Nephron (organoid): ENCODE measurements around the gene TCF12.
A peak's percentile ranks its signal among the peaks of the same experiment; 100 is the strongest.

ENCODE experiments used
- H3K27ac Mint-ChIP-seq, 3 experiments: 2 replicates each; pipeline ENCODE4 v1.8.0; 2020; ENCODE audit warnings: mixed read lengths in 3 of 3, mild to moderate bottlenecking in 2 of 3, moderate library complexity in 1 of 3
- H3K27me3 Mint-ChIP-seq: 2 replicates; pipeline ENCODE4 v1.8.0; 2021; ENCODE audit warnings: low read depth, mild to moderate bottlenecking, moderate library complexity, mixed read lengths
- H3K36me3 Mint-ChIP-seq: 2 replicates; pipeline ENCODE4 v1.8.0; 2020; ENCODE audit warnings: low read depth, mixed read lengths
- H3K4me1 Mint-ChIP-seq: 2 replicates; pipeline ENCODE4 v1.8.0; 2020; ENCODE audit warnings: mixed read lengths
- H3K4me3 Mint-ChIP-seq, 3 experiments: 2 replicates each; pipeline ENCODE4 v1.8.0; 2020; ENCODE audit warnings: mild to moderate bottlenecking in 3 of 3, mixed read lengths in 3 of 3, moderate library complexity in 2 of 3
- H3K9me3 Mint-ChIP-seq: 2 replicates; pipeline ENCODE4 v1.8.0; 2020; ENCODE audit warnings: mixed read lengths
- CTCF ChIP-seq, 3 experiments: fragments of 200-600 bp; sonication (generic); IDR thresholded peaks; one replicate each; pipeline ENCODE4 v1.5.0; 2021; ENCODE audit warnings: antibody characterized with exemption in 3 of 3; ENCODE audit not compliant: unreplicated experiment in 3 of 3

TCF12 gene

GRCh38 chr15:57205027-57205855, 286.8 kb downstream of the TCF12 start:
- peaks cover 16% of the 10 kb centered on the region for H3K4me1 Mint-ChIP-seq
- H3K27me3 Mint-ChIP-seq, result no peaks in the 10 kb centered on the region
- H3K4me3 Mint-ChIP-seq, result no peak overlapping the region
- TF ChIP-seq CTCF (IDR thresholded peaks at IDR 0.05; ENCODE audit: unreplicated experiment in 3 of 3), result no peak
- H3K27ac Mint-ChIP-seq, result peak overlapping the region in 2 of 3 experiments; percentile 6 to 7
- peaks cover 24% of the 10 kb centered on the region for H3K36me3 Mint-ChIP-seq
- no peaks in the 10 kb centered on the region for H3K9me3 Mint-ChIP-seq

DNA sequence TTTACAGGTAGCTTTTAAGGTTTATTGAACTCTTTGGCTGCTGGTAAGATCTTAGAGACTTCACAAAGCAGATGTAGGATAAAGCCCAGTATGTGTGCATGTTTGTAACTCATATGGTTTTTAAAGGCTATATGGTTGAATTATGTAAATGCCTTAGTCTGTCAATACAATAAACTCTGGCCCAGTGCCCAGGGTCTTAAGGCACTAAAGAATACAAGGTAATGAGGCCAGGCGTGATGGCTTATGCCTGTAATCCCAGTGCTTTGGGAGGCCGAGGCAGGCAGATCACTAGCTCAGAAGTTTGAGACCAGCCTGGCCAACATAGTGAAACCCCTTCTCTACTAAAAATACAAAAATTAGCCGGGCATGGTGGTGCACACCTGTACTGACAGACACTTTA, 287.6 kb downstream of the TCF12 start:
- H3K36me3 Mint-ChIP-seq, result peaks cover 24% of the 10 kb centered on the region

GRCh38 chr15:57213862-57214261, 295.4 kb downstream of the TCF12 start:
- Mint-ChIP-seq H3K36me3 (peaks cover 4% of the 10 kb centered on the region), H3K4me3 (peak overlapping the region; percentile 12 to 32 (median 16)), H3K27me3 (no peaks in the 10 kb centered on the region), H3K9me3 (no peaks in the 10 kb centered on the region), H3K27ac (peak overlapping the region; percentile 64 to 77 (median 70)), H3K4me1 (peaks cover 53% of the 10 kb centered on the region)
- peak; percentile 58 to 65 (median 60) for TF ChIP-seq CTCF (IDR thresholded peaks at IDR 0.05; ENCODE audit: unreplicated experiment in 3 of 3)

More for the DNA sequence above, 287.6 kb downstream of the TCF12 start:
- peaks cover 15% of the 10 kb centered on the region for H3K4me1 Mint-ChIP-seq
- TF ChIP-seq CTCF (IDR thresholded peaks at IDR 0.05; ENCODE audit: unreplicated experiment in 3 of 3), result no peak
- H3K9me3 Mint-ChIP-seq, result no peaks in the 10 kb centered on the region
- H3K27me3 Mint-ChIP-seq, result no peaks in the 10 kb centered on the region
- no peak overlapping the region for H3K4me3 Mint-ChIP-seq
- H3K27ac Mint-ChIP-seq, result peak overlapping the region in 2 of 3 experiments; percentile 6 to 7

DNA sequence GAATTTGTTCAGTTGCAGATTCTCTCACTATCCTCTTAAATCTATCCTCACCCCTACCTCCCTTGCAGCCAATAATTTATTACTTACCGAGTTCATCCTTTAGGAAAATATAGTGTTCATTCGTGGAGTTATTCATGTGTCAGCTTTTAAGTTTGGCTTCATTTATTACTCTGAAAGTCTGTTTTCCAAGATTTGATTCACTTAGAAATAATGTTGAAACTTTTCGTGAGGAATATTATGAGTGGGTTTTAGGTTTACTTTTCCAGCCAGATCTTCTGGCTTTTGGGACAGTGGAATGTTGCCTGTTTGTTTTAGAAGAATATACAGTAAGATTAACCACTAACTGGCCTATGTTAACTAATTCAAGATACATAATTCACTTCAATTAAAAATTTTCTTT, 296.9 kb downstream of the TCF12 start:
- Mint-ChIP-seq H3K4me1 (peaks cover 63% of the 10 kb centered on the region), H3K9me3 (no peaks in the 10 kb centered on the region), H3K27ac (peak overlapping the region; percentile 64 to 89 (median 83)), H3K27me3 (no peaks in the 10 kb centered on the region), H3K4me3 (peak overlapping the region in 1 of 3 experiments; percentile 58), H3K36me3 (no peaks in the 10 kb centered on the region)
- TF ChIP-seq CTCF (IDR thresholded peaks at IDR 0.05; ENCODE audit: unreplicated experiment in 3 of 3), result no peak

- peaks cover 66% of the 10 kb centered on the region for H3K4me1 Mint-ChIP-seq
- no peaks in the 10 kb centered on the region for H3K9me3 Mint-ChIP-seq
- H3K27ac Mint-ChIP-seq, result peak overlapping the region; percentile 64 to 89 (median 83)
- TF ChIP-seq CTCF (IDR thresholded peaks at IDR 0.05; ENCODE audit: unreplicated experiment in 3 of 3), result no peak
- no peaks in the 10 kb centered on the region for H3K36me3 Mint-ChIP-seq
- peak overlapping the region in 2 of 3 experiments; percentile 7 to 58 for H3K4me3 Mint-ChIP-seq
- H3K27me3 Mint-ChIP-seq, result no peaks in the 10 kb centered on the region
Observed at GRCh38 chr15:57215881-57216280, 297.4 kb downstream of the TCF12 start.
